Bronchial epithelial cell (primary cell): Measurements from ENCODE around the gene HSPA1L. TPM values are rescaled to one million over a fixed set of nuclear protein-coding genes. Genes with fewer than 3 reads are reported as not detected.
"Not testable (repeated sequence)": the region's sequence is repeated elsewhere in the genome, so short reads cannot be mapped to it uniquely, and the experiment has no call there.

Source experiments
- DNase-seq: peaks from one replicate; pipeline ENCODE4 v3.0.0-alpha.2; 2010; ENCODE audit warnings: low read depth
- FAIRE-seq: peaks from 2 replicates; lab custom pipeline; 2011; peaks lifted over from hg19 to GRCh38; lab: Jason Lieb, UNC
- H3K27me3 ChIP-seq: 2 replicates; pipeline ENCODE4 v1.5.1; 2011; ENCODE audit warnings: low read length; ENCODE audit not compliant: control insufficient read depth, insufficient read depth
- H3K36me3 ChIP-seq: 2 replicates; pipeline ENCODE4 v1.5.1; 2011; ENCODE audit warnings: low read length; ENCODE audit not compliant: control insufficient read depth, insufficient read depth
- H3K4me3 ChIP-seq: 2 replicates; pipeline ENCODE4 v1.5.1; 2011; ENCODE audit warnings: mild to moderate bottlenecking, low read depth, low read length, control low read depth
- total RNA-seq: library from RNA; depleted of rRNA; stranded (reverse); fragments of >200 nt; gene quantifications from 2 replicates; pipeline ENCODE4 v1.2.1, GENCODE V29; 2014
- TF ChIP-seq, protein P1 (sequence below): IDR thresholded peaks from 2 replicates; pipeline ENCODE4 v1.5.1; 2011; ENCODE audit warnings: mild to moderate bottlenecking, moderate library complexity, low read length, control low read depth, inconsistent platforms; ENCODE audit not compliant: insufficient read depth, severe bottlenecking

Gene HSPA1L
- total RNA-seq, 1 donor from 2014 or later = 0.53 TPM

DNA sequence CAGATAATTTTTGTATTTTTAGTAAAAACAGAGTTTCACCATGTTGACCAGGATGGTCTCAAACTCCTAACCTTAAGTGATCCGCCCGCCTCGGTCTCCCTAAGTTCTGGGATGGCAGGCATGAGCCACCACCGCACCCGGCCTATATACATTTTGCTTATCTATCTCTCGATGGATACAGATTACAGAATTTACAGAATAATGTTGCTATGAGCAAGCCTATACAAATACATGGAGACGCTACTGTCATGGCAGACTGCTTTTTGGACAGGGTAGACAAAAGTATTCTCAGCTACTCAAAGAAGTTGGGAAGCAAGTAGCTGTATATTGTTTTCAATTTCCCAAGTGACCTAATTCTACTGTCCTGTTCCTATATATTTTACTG lies 1.6 kb downstream of the HSPA1L start:
- H3K36me3 ChIP-seq = no peaks in the 10 kb centered on the region
- TF ChIP-seq, protein P1, sequence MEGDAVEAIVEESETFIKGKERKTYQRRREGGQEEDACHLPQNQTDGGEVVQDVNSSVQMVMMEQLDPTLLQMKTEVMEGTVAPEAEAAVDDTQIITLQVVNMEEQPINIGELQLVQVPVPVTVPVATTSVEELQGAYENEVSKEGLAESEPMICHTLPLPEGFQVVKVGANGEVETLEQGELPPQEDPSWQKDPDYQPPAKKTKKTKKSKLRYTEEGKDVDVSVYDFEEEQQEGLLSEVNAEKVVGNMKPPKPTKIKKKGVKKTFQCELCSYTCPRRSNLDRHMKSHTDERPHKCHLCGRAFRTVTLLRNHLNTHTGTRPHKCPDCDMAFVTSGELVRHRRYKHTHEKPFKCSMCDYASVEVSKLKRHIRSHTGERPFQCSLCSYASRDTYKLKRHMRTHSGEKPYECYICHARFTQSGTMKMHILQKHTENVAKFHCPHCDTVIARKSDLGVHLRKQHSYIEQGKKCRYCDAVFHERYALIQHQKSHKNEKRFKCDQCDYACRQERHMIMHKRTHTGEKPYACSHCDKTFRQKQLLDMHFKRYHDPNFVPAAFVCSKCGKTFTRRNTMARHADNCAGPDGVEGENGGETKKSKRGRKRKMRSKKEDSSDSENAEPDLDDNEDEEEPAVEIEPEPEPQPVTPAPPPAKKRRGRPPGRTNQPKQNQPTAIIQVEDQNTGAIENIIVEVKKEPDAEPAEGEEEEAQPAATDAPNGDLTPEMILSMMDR = no peak
- no peaks in the 10 kb centered on the region for H3K27me3 ChIP-seq
- no peak overlapping the region for H3K4me3 ChIP-seq
- DNase-seq = no peak
- FAIRE-seq = no peak

DNA sequence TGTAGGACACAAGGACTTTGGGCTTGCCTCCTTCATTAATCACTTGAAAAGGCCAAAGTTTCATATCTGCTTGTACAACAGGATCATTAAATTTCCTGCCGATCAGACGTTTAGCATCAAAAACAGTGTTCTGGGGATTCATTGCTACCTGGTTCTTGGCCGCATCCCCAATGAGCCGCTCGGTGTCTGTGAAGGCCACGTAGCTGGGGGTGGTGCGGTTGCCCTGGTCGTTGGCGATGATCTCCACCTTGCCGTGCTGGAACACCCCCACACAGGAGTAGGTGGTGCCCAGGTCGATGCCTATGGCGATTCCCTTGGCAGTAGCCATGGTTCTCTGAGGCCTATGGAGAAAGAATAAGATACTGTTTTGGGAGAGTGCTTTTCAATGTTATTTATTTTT lies 3.4 kb downstream of the HSPA1L start:
- TF ChIP-seq, protein P1 = no peak
- Histone ChIP-seq H3K27me3 (no peaks in the 10 kb centered on the region), H3K4me3 (no peak overlapping the region), H3K36me3 (no peaks in the 10 kb centered on the region)
- FAIRE-seq (no peak), DNase-seq (no peak)

DNA sequence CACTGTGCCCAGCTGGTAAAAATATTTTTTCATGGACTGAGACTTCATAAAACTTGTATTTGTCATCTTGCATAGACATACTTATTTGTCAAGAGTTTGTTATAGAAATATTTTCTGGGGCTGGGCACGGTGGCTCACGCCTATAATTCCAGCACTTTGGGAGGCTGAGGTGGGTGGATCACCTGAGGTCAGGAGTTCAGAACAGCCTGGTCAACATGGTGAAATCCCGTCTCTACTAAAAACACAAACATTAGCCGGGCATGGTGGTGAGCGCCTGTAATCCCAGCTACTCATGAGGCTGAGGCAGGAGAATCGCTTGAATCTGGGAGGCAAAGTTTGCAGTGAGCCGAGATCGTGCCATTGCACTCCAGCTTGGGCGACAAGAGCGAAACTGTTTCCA lies 6.5 kb downstream of the HSPA1L start:
- not testable (repeated sequence) for H3K4me3 ChIP-seq, DNase-seq

GRCh38 chr6:31806470-31807272 lies 8.4 kb downstream of the HSPA1L start, which contains the start of gene LSM2:
LSM2 (minus strand) TSS chr6:31806966; CDS start chr6:31806757, 209 bp downstream.
- no peaks in the 10 kb centered on the region for H3K36me3 ChIP-seq
- H3K4me3 ChIP-seq = peak within 1 kb of the TSS; percentile 60
- FAIRE-seq (no peak), DNase-seq (peak; percentile 88)
- no peaks in the 10 kb centered on the region for H3K27me3 ChIP-seq
- TF ChIP-seq, protein P1 = peak; percentile 25

More for the DNA sequence above, 6.5 kb downstream of the HSPA1L start:
- not testable (repeated sequence) for H3K27me3 ChIP-seq, FAIRE-seq, H3K36me3 ChIP-seq

- peak overlapping the region; percentile 60 for H3K4me3 ChIP-seq
- DNase-seq (peak; percentile 51), FAIRE-seq (no peak)
- no peaks in the 10 kb centered on the region for H3K36me3 ChIP-seq
- TF ChIP-seq, protein P1 = no peak
- H3K27me3 ChIP-seq = no peaks in the 10 kb centered on the region
Observed at GRCh38 chr6:31805939-31806469, 9.1 kb downstream of the HSPA1L start.

GRCh38 chr6:31801031-31801927 lies 13.8 kb downstream of the HSPA1L start:
- H3K36me3 ChIP-seq, H3K4me3 ChIP-seq, FAIRE-seq, DNase-seq, H3K27me3 ChIP-seq: not testable (repeated sequence)
